ENCODE measurements around the gene MMP15.
"Not testable (repeated sequence)": the region's sequence is repeated elsewhere in the genome, so short reads cannot be mapped to it uniquely, and the experiment has no call there.

MMP15 gene

DNA sequence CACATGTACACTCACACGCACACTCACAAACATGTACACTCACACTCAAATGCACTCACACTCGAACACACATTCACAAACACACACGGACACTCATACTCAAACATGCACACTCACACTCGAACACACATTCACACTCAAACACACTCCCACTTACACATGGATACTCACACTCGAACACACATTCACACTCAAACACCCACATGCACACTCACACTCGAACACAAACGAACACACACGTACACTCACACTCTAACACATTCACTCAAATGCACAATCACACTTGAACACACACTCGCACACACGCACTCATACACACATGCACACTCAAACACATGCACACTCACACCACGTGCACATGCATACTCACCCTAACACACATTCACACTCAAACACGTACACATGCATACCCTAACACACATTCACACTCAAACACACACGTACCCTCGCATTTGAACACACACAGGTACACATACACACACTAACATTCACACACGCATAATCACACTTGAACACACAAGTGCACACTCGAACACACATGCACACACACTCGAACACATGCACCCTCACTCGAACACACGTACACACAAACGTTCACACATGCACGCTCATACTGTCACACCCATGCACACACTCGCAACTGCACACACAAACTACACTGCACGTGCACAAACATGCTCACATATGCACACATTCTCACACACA lies 61.8 kb downstream of the MMP15 start:
- DNase-seq: no peak

DNA sequence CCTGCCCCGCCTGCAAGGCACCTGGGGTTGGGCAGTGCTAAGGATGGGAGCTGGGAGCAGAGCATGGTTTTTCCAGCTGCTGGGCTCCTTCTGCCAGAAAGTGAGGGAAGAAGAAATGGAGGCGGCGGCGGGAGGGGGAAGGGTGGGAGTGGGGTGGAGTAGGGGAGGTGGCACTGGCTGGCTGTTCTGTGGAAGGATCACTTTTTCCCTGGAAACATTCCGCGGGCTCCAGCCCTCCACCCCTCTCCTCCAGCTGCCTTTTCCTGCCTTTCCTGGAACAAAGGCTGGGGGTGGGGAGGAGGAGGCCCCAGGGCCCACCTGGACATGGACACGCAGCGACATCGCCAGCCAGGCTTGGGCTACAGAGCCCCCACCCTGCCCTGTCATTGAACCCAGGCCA lies 62.5 kb downstream of the MMP15 start:
- DNase-seq: no peak

DNA sequence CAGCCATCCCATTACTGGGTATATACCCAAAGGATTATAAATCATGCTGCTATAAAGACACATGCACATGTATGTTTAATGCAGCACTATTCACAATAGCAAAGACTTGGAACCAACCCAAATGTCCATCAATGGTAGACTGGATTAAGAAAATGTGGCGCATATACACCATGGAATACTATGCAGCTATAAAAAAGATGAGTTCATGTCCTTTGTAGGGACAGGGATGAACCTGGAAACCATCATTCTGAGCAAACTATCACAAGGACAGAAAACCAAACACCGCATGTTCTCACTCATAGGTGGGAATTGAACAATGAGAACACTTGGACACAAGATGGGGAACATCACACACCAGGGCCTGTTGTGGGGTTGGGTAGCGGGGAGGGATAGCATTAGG lies 64.8 kb downstream of the MMP15 start:
- not testable (repeated sequence) for DNase-seq

DNA sequence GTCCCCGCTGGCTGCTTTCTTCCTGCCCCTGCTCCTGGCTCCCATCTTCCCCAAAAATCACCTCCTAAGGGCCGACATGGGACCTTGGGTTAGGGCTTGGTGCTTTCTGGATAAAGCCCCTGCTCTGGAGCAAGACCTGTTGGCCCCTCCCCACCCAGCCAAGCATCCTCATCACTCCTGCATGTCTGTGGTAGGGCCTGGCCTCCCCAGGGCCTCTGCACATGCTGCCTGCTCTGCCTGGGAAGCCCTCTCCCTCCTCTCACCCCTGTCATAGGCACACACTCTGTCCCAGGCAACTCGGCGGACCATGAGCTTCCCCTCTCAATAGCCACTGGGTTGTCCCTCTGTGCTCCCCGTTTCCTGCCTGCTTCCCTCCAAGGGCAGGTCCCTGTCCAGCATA lies 68.5 kb downstream of the MMP15 start:
- no peak for DNase-seq

DNA sequence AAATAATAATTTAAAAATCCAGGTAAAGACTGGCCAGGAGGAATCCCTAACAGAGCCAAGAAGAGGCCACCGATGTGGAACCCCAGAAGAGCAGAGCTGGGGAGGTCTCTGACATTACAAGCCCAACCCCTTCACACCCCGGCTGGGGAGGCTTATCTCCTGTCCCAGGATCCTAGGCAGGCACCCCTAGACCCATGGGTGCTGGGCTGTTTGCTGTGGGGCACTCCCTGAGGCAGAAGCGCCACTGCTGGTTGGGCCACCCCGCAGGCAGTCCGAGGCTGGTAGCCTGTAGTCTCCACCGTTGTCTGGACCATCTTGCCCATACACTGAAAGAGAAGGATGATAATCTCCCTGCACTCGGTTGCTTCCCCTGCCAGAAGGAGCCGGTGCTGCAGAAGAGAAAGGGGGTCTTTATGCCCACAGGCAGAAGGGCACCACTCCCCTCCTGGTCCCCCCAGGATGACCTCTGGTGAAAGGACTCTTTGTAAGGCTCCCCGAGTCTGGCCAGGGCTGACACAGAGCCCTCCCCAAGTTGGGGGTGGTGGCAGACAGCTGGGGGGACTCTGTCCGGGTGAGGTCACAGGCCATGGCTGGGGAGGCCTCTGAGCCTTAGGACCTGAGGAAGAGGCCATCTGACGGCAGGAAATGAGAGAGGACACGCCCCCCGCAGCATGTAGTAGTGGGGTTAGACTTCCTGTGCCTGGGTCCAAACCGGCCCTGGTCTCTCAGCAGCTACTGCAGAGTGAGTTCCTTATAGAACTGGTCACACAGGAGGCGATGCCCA lies 69.4 kb downstream of the MMP15 start:
- DNase-seq: no peak

DNA sequence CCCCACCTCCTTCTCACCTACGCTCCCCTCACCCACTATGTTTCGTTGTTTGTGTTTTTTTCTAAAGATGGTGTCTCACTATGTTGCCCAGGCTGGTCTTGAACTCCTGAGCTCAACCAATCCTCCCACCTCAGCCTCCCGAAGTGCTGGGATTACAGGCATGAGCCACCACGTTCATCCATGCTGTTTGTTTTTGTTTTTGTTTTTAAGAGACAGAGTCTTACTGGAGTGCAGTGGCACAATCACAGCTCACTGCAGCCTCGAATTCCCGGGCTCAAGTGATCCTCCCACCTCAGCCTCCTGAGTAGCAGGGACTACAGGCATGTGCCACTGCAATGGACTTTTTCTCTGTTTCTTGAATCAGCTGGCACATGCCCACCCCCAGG lies 70.0 kb downstream of the MMP15 start:
- DNase-seq: not testable (repeated sequence)

DNA sequence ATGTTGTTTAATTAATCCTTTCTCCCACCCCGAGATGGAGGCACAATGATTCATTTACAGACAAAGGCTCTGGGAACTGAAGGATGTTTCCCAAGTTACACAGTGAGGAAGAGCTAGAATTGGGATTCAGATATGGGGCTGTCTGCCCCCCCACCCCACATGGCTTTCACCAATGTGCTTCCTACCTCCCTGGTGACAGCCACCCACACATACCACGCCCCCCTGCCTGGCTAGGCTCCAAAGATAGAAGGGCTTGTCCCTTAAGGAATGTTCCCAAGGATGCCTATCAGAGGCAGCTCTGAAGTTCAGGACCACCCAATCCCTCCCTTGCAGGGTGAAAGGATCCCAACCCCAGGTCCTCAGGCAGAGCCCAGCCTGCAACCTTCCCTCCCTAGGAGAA lies 70.7 kb downstream of the MMP15 start:
- DNase-seq: no peak
